CD14-positive monocyte (primary cell): ENCODE measurements around the gene PRAC2. TPM values are rescaled to one million over a fixed set of nuclear protein-coding genes. Genes with fewer than 3 reads are reported as not detected.
A peak's percentile ranks its signal among the peaks of the same experiment; 100 is the strongest.

Source experiments
- DNase-seq, 3 donors: peaks; one replicate each; pipeline ENCODE4 v3.0.0-alpha.2; 2011 to 2022
- H2AFZ ChIP-seq: 2 replicates; pipeline ENCODE4 v1.6.0; 2012; ENCODE audit warnings: mild to moderate bottlenecking, low read depth, low read length, inconsistent platforms; ENCODE audit not compliant: insufficient read depth, poor library complexity, severe bottlenecking
- H3K27ac ChIP-seq, 2 donors: 1 replicate in 1 of 2; 2 replicates in 1 of 2; pipeline ENCODE4 v1.5.1; 2012 to 2013; ENCODE audit warnings: low read length in 2 of 2, control low read depth in 1 of 2, inconsistent platforms in 1 of 2, low read depth in 1 of 2, mild to moderate bottlenecking in 1 of 2
- H3K27me3 ChIP-seq, 2 donors: one replicate each; pipeline versions ENCODE4 v1.6.0 to v1.6.1; 2011 to 2013; ENCODE audit warnings: low read length in 2 of 2; ENCODE audit not compliant: control insufficient read depth in 2 of 2, insufficient read depth in 2 of 2
- H3K36me3 ChIP-seq, 2 donors: replicated peaks in 1 of 2; 1 replicate in 1 of 2; 2 replicates in 1 of 2; pipeline versions ENCODE4 v1.5.1 to v1.6.1; 2012 to 2013; ENCODE audit warnings: low read length in 2 of 2, control low read depth in 1 of 2, inconsistent platforms in 1 of 2, mild to moderate bottlenecking in 1 of 2; ENCODE audit not compliant: insufficient read depth in 2 of 2, control insufficient read depth in 1 of 2
- H3K4me1 ChIP-seq, 2 donors: 1 replicate in 1 of 2; 2 replicates in 1 of 2; pipeline versions ENCODE4 v1.5.1 to v1.6.1; 2012 to 2013; ENCODE audit warnings: low read length in 2 of 2, control low read depth in 1 of 2, inconsistent platforms in 1 of 2, mild to moderate bottlenecking in 1 of 2, moderate library complexity in 1 of 2; ENCODE audit not compliant: insufficient read depth in 2 of 2, control insufficient read depth in 1 of 2
- H3K4me2 ChIP-seq: replicated peaks from 2 replicates; pipeline ENCODE3; 2012; ENCODE audit warnings: low read length, moderate library complexity, mild to moderate bottlenecking; ENCODE audit not compliant: poor library complexity, severe bottlenecking; ENCODE audit errors: extremely low read depth
- H3K4me3 ChIP-seq, 3 experiments: fragments of 200-600 bp in 1 of 3; sonication (generic) in 1 of 3; replicated peaks in 1 of 3; 1 replicate in 2 of 3; 2 replicates in 1 of 3; pipeline ENCODE4 v1.5.1; 2011 to 2013; ENCODE audit warnings: low read length in 3 of 3, mild to moderate bottlenecking in 3 of 3, control low read depth in 2 of 3, low read depth in 2 of 3, inconsistent platforms in 1 of 3, moderate library complexity in 1 of 3
- H3K79me2 ChIP-seq: 2 replicates; pipeline ENCODE4 v1.6.0; 2012; ENCODE audit warnings: mild to moderate bottlenecking, control low read depth, inconsistent platforms, low read length, moderate library complexity; ENCODE audit not compliant: insufficient read depth
- H3K9ac ChIP-seq: 2 replicates; pipeline ENCODE4 v1.6.0; 2017; ENCODE audit warnings: low read length, mild to moderate bottlenecking; ENCODE audit not compliant: insufficient read depth, poor library complexity, severe bottlenecking
- H3K9me3 ChIP-seq, 2 donors: replicated peaks in 1 of 2; 1 replicate in 1 of 2; 2 replicates in 1 of 2; pipeline versions ENCODE4 v1.5.1 to v1.6.1; 2012 to 2013; ENCODE audit warnings: low read length in 2 of 2, control low read depth in 1 of 2; ENCODE audit not compliant: control insufficient read depth in 1 of 2, insufficient read depth in 1 of 2
- H4K20me1 ChIP-seq: 2 replicates; pipeline ENCODE4 v1.6.0; 2012; ENCODE audit warnings: mild to moderate bottlenecking, low read length, control low read depth, moderate library complexity; ENCODE audit not compliant: insufficient read depth
- H3K27ac Mint-ChIP-seq, 7 donors: one replicate each; pipeline ENCODE4 v1.8.0; 2020; ENCODE audit warnings: mild to moderate bottlenecking in 7 of 7, mixed read lengths in 7 of 7, moderate library complexity in 6 of 7, inconsistent platforms in 2 of 7
- H3K27me3 Mint-ChIP-seq, 3 donors: one replicate each; pipeline ENCODE4 v1.8.0; 2021 to 2022; ENCODE audit warnings: low read depth in 3 of 3, mild to moderate bottlenecking in 3 of 3, mixed read lengths in 3 of 3, moderate library complexity in 3 of 3, inconsistent platforms in 1 of 3
- H3K36me3 Mint-ChIP-seq, 2 donors: one replicate each; pipeline ENCODE4 v1.8.0; 2020; ENCODE audit warnings: mixed read lengths in 2 of 2, inconsistent platforms in 1 of 2, mild to moderate bottlenecking in 1 of 2
- H3K4me1 Mint-ChIP-seq: one replicate; pipeline ENCODE4 v1.8.0; 2020; ENCODE audit warnings: mild to moderate bottlenecking, mixed read lengths
- H3K4me3 Mint-ChIP-seq, 2 donors: one replicate each; pipeline ENCODE4 v1.8.0; 2020; ENCODE audit warnings: mild to moderate bottlenecking in 2 of 2, mixed read lengths in 2 of 2, moderate library complexity in 1 of 2
- H3K9me3 Mint-ChIP-seq, 7 donors: one replicate each; pipeline ENCODE4 v1.8.0; 2020 to 2022; ENCODE audit warnings: mixed read lengths in 7 of 7, mild to moderate bottlenecking in 6 of 7, moderate library complexity in 6 of 7, inconsistent platforms in 2 of 7
- WGBS: methylation state at CpG from one replicate; pipeline ENCODE4 v1.1.5; 2013; ENCODE audit warnings: missing lambda C conversion rate; ENCODE audit not compliant: insufficient coverage; 5-methylcytosine and 5-hydroxymethylcytosine counted together
- intact Hi-C, 2 donors: fragments of 100-400 bp; cut with micrococcal nuclease; formaldehyde crosslinking; loops; one replicate each; pipeline versions ENCODE4 v1.15.0 to v1.15.1; 2023
- polyA plus RNA-seq, 3 donors: library from polyadenylated mRNA; depleted of rRNA in 1 of 3; unstranded in 2 of 3; stranded (reverse) in 1 of 3; fragments of 300-500 nt in 2 of 3; fragments of >200 nt in 1 of 3; fragmentation: Illumina TruSeq in 2 of 3; gene quantifications; 1 replicate in 2 of 3; 2 replicates in 1 of 3; pipeline ENCODE4 v1.2.3, GENCODE V29; 2012 to 2021
- TF ChIP-seq, protein P1 (sequence below): fragments of 200-600 bp; IDR thresholded peaks from one replicate; pipeline ENCODE4 v1.8.0; 2022; ENCODE audit warnings: antibody characterized with exemption, mild to moderate bottlenecking

The PRAC2 gene
- polyA plus RNA-seq, 3 donors: not detected

- no peaks in the 10 kb centered on the region for H3K79me2 ChIP-seq
- no peak overlapping the region for H3K9ac ChIP-seq
- peaks cover 3 to 37% of the 10 kb centered on the region in 2 donors for H3K9me3 ChIP-seq
- peaks cover 0 to 28% (median 19%) of the 10 kb centered on the region in 7 donors for H3K9me3 Mint-ChIP-seq
- peaks cover 25% of the 10 kb centered on the region for H3K4me1 Mint-ChIP-seq
- no peaks in the 10 kb centered on the region for H3K36me3 ChIP-seq
- peaks cover 85 to 97% (median 96%) of the 10 kb centered on the region in 3 donors for H3K27me3 Mint-ChIP-seq
- 2% methylated on average over 71 of the region's 80 CpGs for WGBS
- no peak for DNase-seq
- H4K20me1 ChIP-seq: no peaks in the 10 kb centered on the region
- TF ChIP-seq, protein P1, sequence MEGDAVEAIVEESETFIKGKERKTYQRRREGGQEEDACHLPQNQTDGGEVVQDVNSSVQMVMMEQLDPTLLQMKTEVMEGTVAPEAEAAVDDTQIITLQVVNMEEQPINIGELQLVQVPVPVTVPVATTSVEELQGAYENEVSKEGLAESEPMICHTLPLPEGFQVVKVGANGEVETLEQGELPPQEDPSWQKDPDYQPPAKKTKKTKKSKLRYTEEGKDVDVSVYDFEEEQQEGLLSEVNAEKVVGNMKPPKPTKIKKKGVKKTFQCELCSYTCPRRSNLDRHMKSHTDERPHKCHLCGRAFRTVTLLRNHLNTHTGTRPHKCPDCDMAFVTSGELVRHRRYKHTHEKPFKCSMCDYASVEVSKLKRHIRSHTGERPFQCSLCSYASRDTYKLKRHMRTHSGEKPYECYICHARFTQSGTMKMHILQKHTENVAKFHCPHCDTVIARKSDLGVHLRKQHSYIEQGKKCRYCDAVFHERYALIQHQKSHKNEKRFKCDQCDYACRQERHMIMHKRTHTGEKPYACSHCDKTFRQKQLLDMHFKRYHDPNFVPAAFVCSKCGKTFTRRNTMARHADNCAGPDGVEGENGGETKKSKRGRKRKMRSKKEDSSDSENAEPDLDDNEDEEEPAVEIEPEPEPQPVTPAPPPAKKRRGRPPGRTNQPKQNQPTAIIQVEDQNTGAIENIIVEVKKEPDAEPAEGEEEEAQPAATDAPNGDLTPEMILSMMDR: no peak
- peaks cover 85 to 99% of the 10 kb centered on the region in 2 donors for H3K27me3 ChIP-seq
- H3K4me2 ChIP-seq: no peak overlapping the region
- peak overlapping the region in 1 of 2 donors; percentile 82 for H3K4me3 Mint-ChIP-seq
- peaks cover 19 to 20% of the 10 kb centered on the region in 2 donors for H3K4me1 ChIP-seq
- H2AFZ ChIP-seq: peak overlapping the region; percentile 21
- intact Hi-C loops: no loop called here
- H3K4me3 ChIP-seq: no peak overlapping the region
- no peak overlapping the region for H3K27ac ChIP-seq
- peaks cover 0 to 12% of the 10 kb centered on the region in 2 donors for H3K36me3 Mint-ChIP-seq
- H3K27ac Mint-ChIP-seq: no peak overlapping the region
Measured at GRCh38 chr17:48718761-48719641, 4.0 kb upstream of the PRAC2 start.

DNA sequence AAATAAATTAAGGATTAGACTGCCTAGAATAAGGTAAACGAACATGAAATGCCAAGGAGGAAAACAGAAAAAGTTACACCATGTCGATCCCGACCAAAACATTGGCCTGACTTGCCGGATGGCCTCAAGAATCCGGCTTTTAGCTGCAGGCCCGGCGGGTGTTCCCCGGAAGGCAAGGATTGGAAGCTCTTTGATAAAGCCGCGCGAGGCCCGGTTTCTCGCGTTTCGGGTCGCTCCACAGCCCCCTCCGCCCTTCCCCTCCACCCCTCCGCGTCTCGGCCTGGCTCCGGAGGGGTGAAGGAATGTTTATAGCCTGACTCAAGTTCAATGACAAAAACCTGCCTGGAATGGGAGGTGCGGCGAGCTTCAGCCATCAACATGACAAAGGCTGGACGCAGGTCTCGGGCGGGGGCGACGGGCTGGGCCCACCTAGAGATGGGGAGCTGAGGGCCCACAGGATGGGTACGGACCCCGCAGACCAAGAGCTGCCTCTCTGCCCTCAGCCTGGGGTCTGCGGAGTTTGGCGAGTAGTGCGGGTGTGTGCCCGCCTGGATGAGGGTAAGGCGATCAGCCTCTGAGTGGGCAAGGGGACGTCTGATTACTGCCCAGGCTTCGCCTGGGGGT, 3.2 kb upstream of the PRAC2 start:
- H2AFZ ChIP-seq: no peak overlapping the region
- 12% methylated on average over 24 of the region's 37 CpGs for WGBS
- no peak for DNase-seq
- no peaks in the 10 kb centered on the region for H4K20me1 ChIP-seq
- intact Hi-C loops: no loop called here
- Mint-ChIP-seq H3K4me1 (peaks cover 30% of the 10 kb centered on the region), H3K27ac (no peak overlapping the region), H3K36me3 (peaks cover 0 to 14% of the 10 kb centered on the region in 2 donors), H3K27me3 (peaks cover 90 to 98% (median 96%) of the 10 kb centered on the region in 3 donors), H3K4me3 (peak overlapping the region in 1 of 2 donors; percentile 82), H3K9me3 (peaks cover 0 to 34% (median 21%) of the 10 kb centered on the region in 7 donors)
- H3K9me3 ChIP-seq: peaks cover 6 to 39% of the 10 kb centered on the region in 2 donors
- no peak overlapping the region for H3K27ac ChIP-seq
- no peak overlapping the region for H3K4me3 ChIP-seq
- no peak overlapping the region for H3K4me2 ChIP-seq
- peaks cover 91 to 100% of the 10 kb centered on the region in 2 donors for H3K27me3 ChIP-seq
- H3K36me3 ChIP-seq: no peaks in the 10 kb centered on the region
- H3K9ac ChIP-seq: no peak overlapping the region
- H3K4me1 ChIP-seq: peaks cover 21 to 25% of the 10 kb centered on the region in 2 donors
- TF ChIP-seq, protein P1: no peak
- H3K79me2 ChIP-seq: no peaks in the 10 kb centered on the region
